Stimulated activated CD8-positive, alpha-beta memory T cell treated with anti-CD3 and anti-CD28 coated beads, Interleukin-7, amount 100 ng/mL, for 24 hours (primary cell): Measurements from ENCODE around the gene TRIM41.
A peak's percentile ranks its signal among the peaks of the same experiment; 100 is the strongest.
"Not testable (repeated sequence)": the region's sequence is repeated elsewhere in the genome, so short reads cannot be mapped to it uniquely, and the experiment has no call there.

ENCODE experiments used
- DNase-seq: peaks from one replicate; pipeline ENCODE4 v3.0.0-alpha.2; 2020; ENCODE audit warnings: low read depth

Gene TRIM41

DNA sequence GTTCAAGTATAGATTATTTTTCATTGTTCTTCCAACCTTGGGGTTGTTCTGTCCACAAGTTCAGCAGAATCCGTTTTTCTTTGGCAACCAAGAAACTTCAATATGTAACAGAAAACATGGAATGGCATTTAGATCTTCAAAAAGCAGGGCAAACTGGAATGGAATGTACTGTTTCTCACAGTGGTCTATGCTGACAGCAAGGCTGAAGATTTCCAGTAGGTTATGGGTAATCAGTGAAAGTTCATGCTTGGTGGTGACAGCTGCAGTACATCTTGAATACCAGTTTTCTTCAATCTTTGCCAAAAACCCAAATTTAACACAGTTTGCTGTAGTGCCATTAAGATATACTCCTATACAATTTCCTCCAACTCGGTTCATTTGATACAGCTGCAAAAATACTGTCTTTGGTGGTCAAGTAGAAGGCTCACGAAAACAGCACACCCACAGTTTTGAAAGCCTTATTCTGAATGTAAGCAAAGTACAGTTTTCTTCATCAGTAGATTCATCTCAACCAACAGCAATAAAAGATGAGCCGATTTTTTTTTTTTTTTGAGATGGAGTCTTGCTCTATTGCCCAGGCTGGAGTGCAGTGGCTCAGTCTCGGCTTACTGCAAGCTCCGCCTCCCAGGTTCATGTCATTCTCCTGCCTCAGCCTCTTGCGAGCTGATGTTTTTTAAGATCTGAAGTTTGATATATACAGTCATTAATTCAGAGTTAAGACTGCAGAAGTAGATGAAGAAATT lies 32.9 kb downstream of the TRIM41 start:
- DNase-seq: no peak

GRCh38 chr5:181258576-181258975 lies 35.5 kb downstream of the TRIM41 start:
- no peak for DNase-seq

DNA sequence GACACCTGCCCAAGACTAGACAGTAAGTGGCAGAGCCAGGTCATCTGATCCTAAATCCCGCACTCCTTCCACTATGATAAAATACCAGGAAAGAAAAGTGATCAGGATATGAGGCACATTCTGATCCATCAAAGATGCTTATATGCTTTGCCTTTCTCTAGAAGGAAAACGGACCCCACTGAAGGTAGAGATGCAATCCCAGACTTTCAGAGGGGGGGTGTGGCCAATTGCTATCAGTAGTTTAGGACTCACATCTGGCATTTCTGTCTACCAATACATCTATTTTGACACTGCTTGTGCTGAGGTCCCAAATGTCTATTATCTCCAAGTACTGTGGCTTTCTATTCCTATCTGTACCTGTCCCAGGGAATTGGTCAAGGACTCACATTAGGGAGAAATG lies 36.2 kb downstream of the TRIM41 start:
- no peak for DNase-seq

GRCh38 chr5:181259974-181260719 lies 37.1 kb downstream of the TRIM41 start:
- DNase-seq: no peak

DNA sequence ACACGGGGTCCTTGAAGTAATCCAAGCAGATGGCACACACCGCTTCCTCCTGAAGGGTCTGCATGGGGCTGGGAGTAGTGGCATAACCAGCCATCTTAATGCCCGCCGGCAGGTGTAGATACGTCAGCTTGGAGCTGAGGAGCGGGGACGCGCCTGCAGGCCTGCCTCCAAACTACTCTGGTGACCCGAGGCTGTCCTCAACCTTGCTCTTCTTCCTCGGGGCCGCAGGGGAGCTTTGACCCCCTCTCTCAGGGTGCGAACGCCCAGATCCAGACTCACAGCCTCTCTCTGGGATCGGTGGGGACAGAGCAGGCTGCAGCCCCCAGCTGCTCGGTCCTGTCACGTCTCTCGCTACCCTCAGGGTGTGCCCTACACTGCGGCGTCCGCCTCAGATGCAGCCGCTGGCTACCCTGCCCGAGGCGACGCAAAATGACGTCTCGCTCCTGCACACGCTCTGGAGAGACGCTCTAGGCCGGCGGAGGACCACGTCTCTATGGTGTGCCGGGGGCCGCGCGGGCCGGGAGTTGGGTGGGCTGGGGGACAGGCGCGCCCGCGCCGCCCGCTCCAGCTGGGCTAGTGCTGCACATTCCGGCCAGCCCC lies 37.7 kb downstream of the TRIM41 start, which contains the start of gene TRIM52:
TSS of gene TRIM52 (minus strand) at position 424 of the 600 bp plus-strand sequence. CDS start at position 94, 330 bp downstream.
- peak; percentile 77 for DNase-seq

GRCh38 chr5:181261320-181262049 lies 38.4 kb downstream of the TRIM41 start:
- peak; percentile 52 for DNase-seq

DNA sequence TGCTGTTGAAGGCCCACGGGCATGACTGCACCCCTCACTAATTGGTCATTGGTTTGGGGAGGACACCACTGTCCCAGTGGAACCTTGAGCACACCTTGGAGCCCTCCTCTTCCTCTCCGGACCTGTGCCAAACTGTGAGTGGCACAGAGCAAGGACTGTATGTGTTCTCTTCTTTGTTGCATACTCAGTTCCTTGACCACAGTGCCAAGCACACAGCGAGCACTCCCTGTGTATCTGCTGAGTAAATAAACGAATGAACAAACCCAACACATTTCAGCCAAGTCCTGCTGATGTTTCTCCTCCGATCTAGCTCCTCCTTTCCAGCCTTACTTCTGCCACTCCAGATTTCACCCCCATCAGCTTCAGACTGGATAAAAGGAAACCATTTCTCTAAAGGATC lies 40.6 kb downstream of the TRIM41 start:
- no peak for DNase-seq

- no peak for DNase-seq
Measured at GRCh38 chr5:181265092-181265671, 42.1 kb downstream of the TRIM41 start.

GRCh38 chr5:181267291-181267904 lies 44.3 kb downstream of the TRIM41 start:
- DNase-seq: not testable (repeated sequence)

DNA sequence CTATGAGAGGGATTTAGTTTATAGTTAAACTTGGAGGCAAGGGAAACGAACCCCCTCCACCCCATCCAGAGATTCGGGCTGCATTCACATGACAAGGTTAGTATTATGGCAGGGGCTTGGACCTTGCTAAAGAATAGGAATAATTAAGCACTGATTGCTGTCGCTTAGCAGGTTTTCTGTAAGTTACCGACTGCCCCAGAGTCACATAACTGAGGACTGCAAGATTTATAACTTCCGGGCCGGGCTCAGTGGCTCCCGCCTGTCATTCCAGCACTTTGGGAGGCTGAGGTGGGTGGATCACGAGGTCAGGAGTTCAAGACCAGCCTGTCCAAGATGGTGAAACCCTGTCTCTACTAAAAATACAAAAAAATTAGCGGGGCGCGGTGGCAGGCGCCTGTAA lies 44.8 kb downstream of the TRIM41 start:
- not testable (repeated sequence) for DNase-seq

- no peak for DNase-seq
Measured at GRCh38 chr5:181271081-181271480, 48.0 kb downstream of the TRIM41 start.

GRCh38 chr5:181273433-181273744 lies 50.3 kb downstream of the TRIM41 start:
- DNase-seq: not testable (repeated sequence)

DNA sequence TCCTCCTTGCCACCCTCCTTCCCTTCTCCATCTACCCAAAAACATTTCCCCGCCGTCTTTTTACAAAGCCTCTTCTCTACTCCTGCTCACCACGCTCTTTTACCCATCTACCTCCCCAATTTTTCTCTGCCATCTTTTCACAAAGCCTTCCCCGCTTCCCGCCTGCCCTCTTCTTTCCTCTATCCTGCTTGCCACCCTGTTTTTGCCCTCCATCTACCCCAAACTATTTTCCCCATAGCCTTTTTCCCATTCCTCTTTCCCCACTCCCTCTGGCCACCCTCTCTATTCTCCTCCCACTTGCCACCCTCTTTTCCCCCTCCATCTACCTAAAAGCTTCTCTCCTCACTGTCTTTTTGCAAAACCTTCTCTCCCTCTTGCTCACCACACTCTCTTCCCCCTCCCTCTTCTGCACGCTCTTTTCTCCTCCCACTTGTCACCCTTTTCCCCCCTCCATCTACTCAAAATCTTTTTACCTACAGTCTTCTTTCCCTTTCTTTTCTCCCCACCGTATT lies 57.2 kb downstream of the TRIM41 start:
- DNase-seq: no peak

DNA sequence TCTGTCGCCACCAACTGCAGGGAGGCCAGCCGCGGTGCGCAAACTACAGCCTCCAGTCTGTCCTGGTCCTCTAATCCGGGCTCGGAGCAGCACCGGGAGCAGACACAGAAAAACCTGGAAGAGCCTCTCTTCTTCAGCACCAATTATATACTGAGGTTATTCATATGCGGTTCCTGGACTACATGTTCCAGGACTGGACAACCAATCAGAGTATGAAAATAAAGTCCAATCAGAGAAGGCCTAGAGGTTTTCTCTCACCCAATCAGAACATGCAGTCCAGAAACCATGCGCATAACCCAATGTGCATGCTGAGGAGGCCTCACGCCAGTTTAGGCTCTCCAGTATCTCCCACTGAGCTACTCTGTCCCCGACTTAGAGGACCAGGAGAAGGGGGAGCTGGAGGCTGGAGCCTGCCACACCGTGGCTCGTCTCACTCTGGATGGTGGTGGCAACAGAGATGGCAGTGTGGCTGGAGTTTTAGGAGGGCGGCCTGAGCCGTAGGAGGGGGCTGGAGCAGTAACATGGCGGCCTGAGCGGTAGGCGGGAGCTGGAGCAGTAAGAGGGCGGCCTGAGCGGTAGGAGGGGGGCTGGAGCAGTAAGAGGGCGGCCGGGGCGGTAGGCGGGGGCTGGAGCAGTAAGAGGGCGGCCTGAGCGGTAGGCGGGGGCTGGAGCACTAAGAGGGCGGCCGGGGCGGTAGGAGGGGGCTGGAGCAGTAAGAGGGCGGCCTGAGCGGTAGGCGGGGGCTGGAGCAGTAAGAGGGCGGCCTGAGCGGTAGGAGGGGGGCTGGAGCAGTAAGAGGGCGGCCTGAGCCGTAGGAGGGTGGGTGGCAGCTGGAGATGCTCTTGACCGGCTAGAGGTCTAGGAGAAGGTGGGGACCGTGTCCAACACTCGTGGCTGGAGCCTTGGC lies 58.2 kb downstream of the TRIM41 start:
- DNase-seq: no peak

- no peak for DNase-seq
Measured at GRCh38 chr5:181281984-181282316, 58.9 kb downstream of the TRIM41 start.

DNA sequence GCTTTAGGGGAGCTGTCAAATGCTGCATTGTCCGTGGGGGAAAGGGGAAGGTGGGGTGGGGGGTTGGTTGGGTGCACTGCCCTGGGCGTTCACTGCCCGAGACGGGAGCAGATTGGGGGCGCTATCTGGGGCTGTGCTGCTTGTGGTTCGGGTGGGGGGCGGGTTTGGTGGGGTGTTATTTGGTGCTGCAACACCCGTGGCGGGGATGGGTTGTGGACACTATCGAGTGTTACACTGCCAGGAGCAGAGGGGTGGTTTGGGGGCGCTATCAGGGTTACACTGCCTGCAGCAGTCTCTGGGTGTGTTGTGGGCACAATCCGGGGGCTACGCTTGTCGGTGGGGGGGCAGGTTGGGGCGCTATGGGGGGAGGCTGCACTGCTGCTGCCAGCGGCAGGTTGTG lies 59.3 kb downstream of the TRIM41 start:
- DNase-seq: not testable (repeated sequence)

- DNase-seq: no peak
Measured at GRCh38 chr5:181282874-181283273, 59.8 kb downstream of the TRIM41 start.

DNA sequence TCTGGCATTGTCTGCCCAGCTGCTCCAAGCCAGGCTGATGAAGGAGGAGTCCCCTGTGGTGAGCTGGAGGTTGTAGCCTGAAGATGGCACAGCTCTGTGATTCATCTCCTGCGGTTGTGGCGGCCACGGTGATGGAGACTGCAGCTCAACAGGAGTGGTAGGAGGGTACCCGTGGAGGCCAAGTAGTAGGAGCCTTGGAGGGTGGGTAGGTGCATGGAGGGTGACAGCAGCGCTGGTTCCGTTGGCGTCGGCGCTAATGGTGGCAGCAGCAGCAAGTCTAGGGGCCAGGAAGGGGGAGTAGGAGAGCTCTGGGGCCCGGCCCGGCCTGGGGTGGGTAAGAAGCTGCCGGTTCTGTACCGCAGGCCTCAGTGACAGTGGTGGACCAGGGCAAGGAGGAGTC lies 60.3 kb downstream of the TRIM41 start:
- no peak for DNase-seq

GRCh38 chr5:181283841-181284755 lies 61.0 kb downstream of the TRIM41 start:
- not testable (repeated sequence) for DNase-seq
